GM21825 (cell line): ENCODE measurements around the gene RXRA.

Source experiments
- ATAC-seq: cut with Tn5 transposase; IDR thresholded peaks from one replicate; pipeline ENCODE4 v1.9.1; 2021; ENCODE audit warnings: mild to moderate bottlenecking, moderate library complexity; ENCODE audit not compliant: unreplicated experiment

Gene RXRA

GRCh38 chr9:134459573-134459972 is 133.3 kb downstream of the RXRA start:
- ATAC-seq, result no peak

GRCh38 chr9:134460206-134460605 is 134.0 kb downstream of the RXRA start:
- no peak for ATAC-seq

GRCh38 chr9:134460896-134461295 is 134.6 kb downstream of the RXRA start:
- ATAC-seq, result no peak

- no peak for ATAC-seq
Measured at GRCh38 chr9:134461426-134461982, 135.2 kb downstream of the RXRA start.

- ATAC-seq, result no peak
Measured at GRCh38 chr9:134462318-134462717, 136.1 kb downstream of the RXRA start.

GRCh38 chr9:134463280-134463679 is 137.0 kb downstream of the RXRA start:
- ATAC-seq, result no peak

- ATAC-seq, result no peak
Measured at GRCh38 chr9:134466869-134467616, 140.8 kb downstream of the RXRA start.

GRCh38 chr9:134468358-134468757 is 142.1 kb downstream of the RXRA start:
- no peak for ATAC-seq

- no peak for ATAC-seq
Measured at GRCh38 chr9:134469041-134469875, 143.0 kb downstream of the RXRA start.

GRCh38 chr9:134472256-134472655 is 146.0 kb downstream of the RXRA start:
- ATAC-seq, result no peak

- no peak for ATAC-seq
Measured at GRCh38 chr9:134473141-134474054, 147.1 kb downstream of the RXRA start.

- no peak for ATAC-seq
Measured at GRCh38 chr9:134474055-134474370, 147.8 kb downstream of the RXRA start.

- no peak for ATAC-seq
Measured at GRCh38 chr9:134475011-134475790, 148.9 kb downstream of the RXRA start.

- no peak for ATAC-seq
Measured at GRCh38 chr9:134476272-134476941, 150.2 kb downstream of the RXRA start.

- no peak for ATAC-seq
Measured at GRCh38 chr9:134476942-134477335, 150.7 kb downstream of the RXRA start.

- no peak for ATAC-seq
Measured at GRCh38 chr9:134477342-134477925, 151.2 kb downstream of the RXRA start.

- no peak for ATAC-seq
Measured at GRCh38 chr9:134477927-134478326, 151.7 kb downstream of the RXRA start.

- ATAC-seq, result no peak
Measured at GRCh38 chr9:134481762-134482161, 155.5 kb downstream of the RXRA start.

GRCh38 chr9:134482226-134482625 is 156.0 kb downstream of the RXRA start:
- ATAC-seq, result no peak
